Lower leg skin (tissue), 3 donors: ENCODE measurements around the gene NTM.

Experiments used
- POLR2A ChIP-seq, 2 donors: fragments of 450-650 bp; IDR thresholded peaks; one replicate each; pipeline ENCODE4 v1.6.1; 2016 to 2017; ENCODE audit warnings: antibody characterized with exemption in 2 of 2, mild to moderate bottlenecking in 1 of 2, moderate library complexity in 1 of 2
- TF ChIP-seq, protein P1 (sequence below), 3 donors: fragments of 450-650 bp; IDR thresholded peaks; one replicate each; pipeline ENCODE4 v1.5.1; 2016; ENCODE audit warnings: antibody characterized with exemption in 3 of 3, mild to moderate bottlenecking in 3 of 3, moderate library complexity in 2 of 3

DNA sequence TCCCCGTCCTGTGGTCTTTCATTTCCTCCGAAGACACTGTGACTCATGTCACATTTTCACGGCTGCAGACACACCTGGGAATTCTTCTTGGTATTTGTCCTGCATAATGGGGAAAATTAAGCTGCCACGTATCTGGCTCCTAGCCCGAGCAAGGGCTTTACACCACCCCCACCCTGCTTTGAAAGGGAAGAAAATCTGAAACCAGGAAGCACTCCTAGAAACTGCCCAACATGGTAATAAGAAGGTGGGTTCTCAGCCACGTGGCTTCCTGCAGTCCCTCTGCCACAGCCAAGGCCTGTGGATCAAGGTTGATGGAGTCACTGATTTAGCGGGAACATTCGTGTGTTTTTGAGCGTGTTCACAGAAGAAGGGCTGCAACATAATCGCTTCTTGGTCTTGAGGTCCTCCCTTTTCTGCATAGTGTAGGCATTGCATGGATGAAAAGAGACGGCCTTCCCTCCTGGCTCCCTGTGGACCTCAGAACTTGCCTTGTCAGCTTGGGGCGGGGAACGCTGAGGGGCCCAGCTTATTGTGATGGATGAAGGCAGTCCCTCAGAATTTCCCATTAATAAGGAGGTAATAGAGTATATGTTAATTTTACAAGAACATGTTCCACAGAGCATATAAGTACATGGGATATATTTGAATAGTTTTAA lies 292.0 kb downstream of the NTM start:
- TF ChIP-seq, protein P1, sequence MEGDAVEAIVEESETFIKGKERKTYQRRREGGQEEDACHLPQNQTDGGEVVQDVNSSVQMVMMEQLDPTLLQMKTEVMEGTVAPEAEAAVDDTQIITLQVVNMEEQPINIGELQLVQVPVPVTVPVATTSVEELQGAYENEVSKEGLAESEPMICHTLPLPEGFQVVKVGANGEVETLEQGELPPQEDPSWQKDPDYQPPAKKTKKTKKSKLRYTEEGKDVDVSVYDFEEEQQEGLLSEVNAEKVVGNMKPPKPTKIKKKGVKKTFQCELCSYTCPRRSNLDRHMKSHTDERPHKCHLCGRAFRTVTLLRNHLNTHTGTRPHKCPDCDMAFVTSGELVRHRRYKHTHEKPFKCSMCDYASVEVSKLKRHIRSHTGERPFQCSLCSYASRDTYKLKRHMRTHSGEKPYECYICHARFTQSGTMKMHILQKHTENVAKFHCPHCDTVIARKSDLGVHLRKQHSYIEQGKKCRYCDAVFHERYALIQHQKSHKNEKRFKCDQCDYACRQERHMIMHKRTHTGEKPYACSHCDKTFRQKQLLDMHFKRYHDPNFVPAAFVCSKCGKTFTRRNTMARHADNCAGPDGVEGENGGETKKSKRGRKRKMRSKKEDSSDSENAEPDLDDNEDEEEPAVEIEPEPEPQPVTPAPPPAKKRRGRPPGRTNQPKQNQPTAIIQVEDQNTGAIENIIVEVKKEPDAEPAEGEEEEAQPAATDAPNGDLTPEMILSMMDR (IDR thresholded peaks at IDR 0.05) = no peak
- no peak for TF ChIP-seq POLR2A (IDR thresholded peaks at IDR 0.05)
